Activated CD8-positive, alpha-beta memory T cell treated with anti-CD3 and anti-CD28 coated beads, Interleukin-2, amount 50 U/mL, for 24 hours (primary cell): ENCODE measurements around the gene HCFC2.

Source experiments
- DNase-seq: peaks from one replicate; pipeline ENCODE4 v3.0.0-alpha.2; 2020; ENCODE audit errors: extremely low read depth

Gene HCFC2

GRCh38 chr12:104121001-104121400 is 56.7 kb downstream of the HCFC2 start:
- DNase-seq: no peak

GRCh38 chr12:104122298-104122697 is 58.0 kb downstream of the HCFC2 start:
- DNase-seq: no peak

DNA sequence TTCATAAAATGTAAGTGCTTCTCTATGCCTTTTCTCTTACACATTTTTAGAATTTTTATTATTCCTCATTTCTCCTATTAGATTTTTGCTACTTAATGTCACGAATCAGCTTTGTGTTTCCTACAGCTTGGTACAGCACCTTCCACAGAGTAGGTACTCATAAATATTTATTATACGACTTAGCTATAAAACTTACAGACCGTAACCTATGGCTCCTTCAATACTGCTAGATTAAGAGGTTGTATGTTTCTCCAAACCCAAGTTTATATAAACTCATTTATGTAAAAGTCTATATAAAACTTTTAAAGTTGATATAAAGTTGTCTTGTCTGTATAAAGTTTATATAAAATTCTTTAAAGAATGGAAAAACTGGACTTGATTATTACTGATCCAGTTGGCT is 62.2 kb downstream of the HCFC2 start:
- DNase-seq: no peak

DNA sequence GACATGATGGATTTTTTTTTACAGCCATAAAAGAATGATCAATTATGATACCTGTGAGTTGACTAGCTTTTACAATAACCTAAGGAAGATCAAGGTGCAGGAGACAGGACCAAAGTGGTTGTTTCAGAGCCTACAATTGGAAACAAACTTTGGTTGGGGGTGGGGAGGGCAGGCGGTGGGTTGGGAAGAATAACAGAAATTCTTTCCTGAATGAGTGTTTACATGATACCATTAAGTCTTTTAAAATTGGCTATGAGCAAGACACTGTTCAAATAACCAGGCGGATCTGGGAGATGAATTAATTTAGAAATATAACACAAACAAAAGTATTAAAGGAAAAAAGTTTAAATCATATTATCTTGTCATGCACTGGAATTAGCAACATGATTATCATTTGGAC is 66.4 kb downstream of the HCFC2 start:
- no peak for DNase-seq

DNA sequence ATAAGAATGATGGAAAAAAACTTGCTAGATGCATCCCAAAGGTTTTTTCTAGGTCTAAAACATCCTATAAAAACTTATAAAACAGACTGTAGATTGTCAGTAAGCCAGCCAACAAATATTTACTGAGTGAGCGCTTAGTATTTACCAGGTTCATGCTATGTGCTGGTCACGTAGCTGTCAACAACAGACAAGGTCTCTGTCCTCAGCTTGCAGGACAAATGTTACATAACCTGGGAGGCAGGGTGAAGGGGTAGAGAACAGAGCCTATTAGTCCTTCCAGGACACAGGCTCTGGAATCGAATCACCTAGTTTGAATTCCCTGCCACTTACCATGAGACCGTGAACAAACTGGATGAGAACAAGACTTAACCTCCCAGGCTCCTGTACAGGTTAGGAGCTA is 67.3 kb downstream of the HCFC2 start:
- no peak for DNase-seq

GRCh38 chr12:104132351-104132956 is 68.1 kb downstream of the HCFC2 start:
- no peak for DNase-seq

DNA sequence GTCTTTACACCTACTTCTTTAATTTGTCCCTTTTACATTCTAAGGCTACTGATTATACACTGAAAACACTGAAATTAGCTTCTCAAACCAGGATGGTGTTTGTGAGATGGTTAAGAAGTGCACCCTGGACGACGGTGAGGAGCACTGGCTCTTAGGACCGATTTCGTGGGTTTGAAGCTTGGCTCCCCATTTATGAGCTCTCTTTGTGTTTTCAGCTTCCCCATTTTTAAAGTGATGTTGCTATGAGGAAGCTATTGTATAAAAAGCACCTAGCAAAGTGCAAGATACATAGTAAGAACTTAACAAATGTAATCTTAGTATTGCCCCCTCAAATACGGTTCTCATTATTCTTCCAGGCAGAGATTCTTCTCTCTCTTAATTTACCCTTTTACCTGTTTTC is 69.0 kb downstream of the HCFC2 start:
- DNase-seq: no peak

DNA sequence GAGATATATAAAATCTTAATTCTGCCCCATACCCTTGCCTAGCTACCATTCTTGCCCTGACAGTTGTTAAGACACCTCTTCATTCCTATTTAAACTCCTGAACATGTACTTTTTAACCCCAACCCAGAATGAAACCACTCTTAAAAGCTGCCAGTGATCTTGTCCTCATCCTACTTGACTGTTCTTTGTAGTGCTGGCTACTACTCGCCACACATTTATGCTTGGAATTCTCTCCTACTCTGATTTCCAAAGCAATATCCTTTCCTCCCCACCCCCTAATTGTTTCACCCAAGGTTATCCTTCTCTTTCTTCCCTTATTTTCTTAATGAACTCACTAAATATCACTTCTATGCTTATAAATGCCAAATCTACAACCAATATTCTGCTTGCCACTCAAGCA is 69.5 kb downstream of the HCFC2 start:
- no peak for DNase-seq

DNA sequence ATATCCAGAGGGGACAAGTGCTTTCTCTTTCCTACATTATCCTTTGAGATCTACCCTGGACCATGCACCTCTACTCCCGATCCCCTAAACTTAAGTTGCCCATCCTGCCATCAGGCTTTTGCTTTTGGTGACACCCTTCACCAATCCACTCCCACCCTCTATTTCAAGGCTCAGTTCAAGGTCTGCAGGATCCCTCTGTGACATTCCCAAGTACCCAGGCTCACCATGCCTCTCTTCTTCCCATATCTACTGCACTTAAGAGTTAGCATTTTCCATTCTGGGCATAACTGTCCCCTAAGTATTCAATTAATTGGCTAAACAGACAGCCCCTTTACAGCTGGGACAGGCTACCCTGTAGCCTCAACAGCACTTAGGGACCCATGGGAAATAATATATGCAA is 70.6 kb downstream of the HCFC2 start:
- DNase-seq: no peak

GRCh38 chr12:104136577-104136976 is 72.2 kb downstream of the HCFC2 start:
- no peak for DNase-seq

- peak; percentile 17 for DNase-seq
These were observed 72.9 kb downstream of the HCFC2 start for GRCh38 chr12:104137001-104137901.

DNA sequence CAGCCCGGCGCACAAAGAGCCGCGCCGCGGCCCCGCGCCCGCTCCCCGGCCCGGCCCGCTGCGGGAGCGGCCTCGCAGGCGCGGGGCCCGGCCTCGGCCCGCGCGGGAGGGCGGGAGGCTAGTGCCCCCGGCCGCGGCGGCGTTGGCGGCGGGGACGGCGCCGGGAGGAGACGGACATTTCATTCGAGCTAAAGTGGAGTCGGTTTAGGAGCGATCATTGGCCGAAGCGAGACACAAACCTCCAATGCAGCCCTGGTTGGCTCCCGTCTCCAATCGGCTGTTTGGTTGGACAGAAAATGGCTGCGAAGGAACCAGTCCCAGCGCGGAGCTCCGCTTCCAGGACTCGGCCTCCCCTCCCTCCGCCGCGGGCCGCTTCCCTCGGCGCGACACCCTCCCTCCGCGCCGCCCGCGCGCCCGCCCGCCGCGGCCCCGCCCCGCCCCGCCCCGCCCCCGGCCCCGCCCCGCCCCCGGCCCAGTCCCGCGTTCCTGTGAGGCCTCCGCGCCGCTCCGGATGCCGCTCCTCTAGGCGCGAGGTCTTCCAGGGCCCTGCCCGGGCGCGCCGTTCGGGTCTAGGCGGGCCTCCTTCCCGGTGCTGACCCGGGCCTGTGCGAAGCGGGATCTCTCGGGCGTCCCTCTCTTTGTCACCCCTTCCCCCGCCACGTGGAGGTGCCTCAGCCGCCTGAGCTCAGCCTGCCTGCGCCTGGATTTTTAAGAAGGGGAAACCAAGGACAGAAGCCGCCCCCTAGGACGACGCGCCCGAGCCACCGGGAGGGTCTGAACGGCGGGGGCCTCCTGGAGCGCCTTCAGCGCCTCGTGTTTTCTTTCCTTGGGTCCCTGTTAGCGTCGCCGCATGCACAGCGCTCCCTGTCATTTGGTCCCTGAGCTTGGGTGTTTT is 73.8 kb downstream of the HCFC2 start, which contains the start of gene NFYB:
Gene NFYB, minus strand, starts transcription at position 309 of the 895 bp plus-strand sequence. CDS start 2,757 bp downstream, outside the sequence.
- peak; percentile 85 for DNase-seq

DNA sequence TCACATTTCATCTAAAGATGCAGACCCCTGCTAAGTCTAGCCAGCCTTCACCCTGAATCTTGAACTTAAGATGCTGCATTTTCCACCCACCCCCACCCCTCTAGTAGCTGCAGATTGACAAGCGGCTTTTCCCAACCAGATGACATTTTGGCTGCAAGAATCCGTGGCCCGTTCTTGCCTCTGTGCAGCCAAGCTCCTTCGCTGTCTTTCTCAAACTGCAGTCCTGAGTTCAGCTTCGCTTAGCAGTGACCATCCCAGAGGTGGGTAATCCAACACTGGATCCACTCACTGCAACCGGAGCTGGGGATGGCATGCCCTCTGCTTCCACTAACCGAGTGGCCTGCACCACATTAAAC is 74.4 kb downstream of the HCFC2 start:
- no peak for DNase-seq

DNA sequence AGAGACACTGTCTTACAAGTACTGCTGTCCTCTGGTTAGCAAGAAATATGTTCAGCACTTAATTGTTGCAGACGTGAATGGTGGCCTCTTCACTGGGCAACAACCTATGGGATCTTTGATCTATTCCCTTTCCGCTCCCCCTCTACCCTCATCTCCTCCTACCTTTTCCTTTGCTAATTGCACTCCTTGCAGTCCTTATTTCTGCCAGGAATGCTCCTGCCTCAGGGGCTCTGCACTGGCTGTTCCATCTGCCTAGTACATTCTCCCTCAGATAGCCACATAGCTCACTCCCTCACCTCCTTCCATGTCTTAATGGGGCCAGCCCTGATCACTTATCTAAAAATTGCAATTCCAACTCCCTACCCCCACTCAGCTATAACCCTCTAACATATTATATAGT is 78.2 kb downstream of the HCFC2 start:
- no peak for DNase-seq

- DNase-seq: no peak
These were observed 78.7 kb downstream of the HCFC2 start for GRCh38 chr12:104143002-104143401.

DNA sequence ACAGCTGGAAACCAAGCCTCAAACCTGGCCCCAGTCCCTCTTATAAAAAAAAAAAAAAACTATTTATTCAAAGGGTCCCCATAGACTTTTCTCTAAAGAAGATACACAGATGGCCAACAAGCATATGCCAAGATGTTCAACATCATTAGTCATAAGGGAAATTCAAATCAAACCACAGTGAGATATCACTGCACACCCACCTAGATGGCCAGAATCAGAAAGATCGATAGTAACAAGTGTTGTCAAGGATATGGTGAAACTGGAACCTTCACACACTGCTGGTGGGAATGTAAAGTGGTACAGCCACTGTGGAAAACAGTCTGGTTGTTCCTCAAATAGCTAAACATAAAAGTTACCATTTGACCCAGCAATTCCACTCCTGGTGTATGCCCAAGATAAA is 79.6 kb downstream of the HCFC2 start:
- no peak for DNase-seq

DNA sequence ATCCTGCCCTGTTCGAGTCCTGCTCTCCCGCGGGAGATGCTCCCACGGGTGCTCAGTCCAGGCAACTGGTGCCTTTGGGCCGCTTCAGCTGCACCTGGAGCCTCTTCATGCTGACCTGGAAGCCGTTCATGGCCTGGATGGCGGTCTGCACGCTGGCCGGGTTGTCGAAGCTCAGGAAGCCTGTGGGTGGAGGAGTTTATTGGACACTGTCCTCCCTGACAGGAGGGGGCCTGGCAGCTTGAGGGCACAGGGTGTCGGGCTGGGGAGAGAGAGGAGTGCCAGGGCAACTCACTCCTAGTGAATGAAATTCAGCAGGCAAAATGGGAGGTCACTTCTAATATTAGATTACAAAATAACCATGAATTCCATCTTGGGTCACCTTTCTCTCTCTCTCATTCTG is 83.0 kb downstream of the HCFC2 start:
- DNase-seq: no peak

GRCh38 chr12:104150416-104150815 is 86.1 kb downstream of the HCFC2 start:
- DNase-seq: no peak

- DNase-seq: no peak
These were observed 88.4 kb downstream of the HCFC2 start for GRCh38 chr12:104152685-104153241.

GRCh38 chr12:104154286-104154685 is 90.0 kb downstream of the HCFC2 start:
- no peak for DNase-seq

GRCh38 chr12:104154806-104155205 is 90.5 kb downstream of the HCFC2 start:
- DNase-seq: no peak
